Effector CD8-positive, alpha-beta T cell (primary cell): Measurements from ENCODE around the gene PPP6R1.

Experiments used
- DNase-seq: peaks from one replicate; lab custom pipeline; 2025; lab: John Stamatoyannopoulos, UW

PPP6R1 gene

GRCh38 chr19:55283548-55284377 lies 24.9 kb upstream of the PPP6R1 start, which contains the start of gene BRSK1:
BRSK1 (plus strand) TSS chr19:55283997; CDS start chr19:55284443, 446 bp downstream.
- DNase-seq = peak; percentile 4

DNA sequence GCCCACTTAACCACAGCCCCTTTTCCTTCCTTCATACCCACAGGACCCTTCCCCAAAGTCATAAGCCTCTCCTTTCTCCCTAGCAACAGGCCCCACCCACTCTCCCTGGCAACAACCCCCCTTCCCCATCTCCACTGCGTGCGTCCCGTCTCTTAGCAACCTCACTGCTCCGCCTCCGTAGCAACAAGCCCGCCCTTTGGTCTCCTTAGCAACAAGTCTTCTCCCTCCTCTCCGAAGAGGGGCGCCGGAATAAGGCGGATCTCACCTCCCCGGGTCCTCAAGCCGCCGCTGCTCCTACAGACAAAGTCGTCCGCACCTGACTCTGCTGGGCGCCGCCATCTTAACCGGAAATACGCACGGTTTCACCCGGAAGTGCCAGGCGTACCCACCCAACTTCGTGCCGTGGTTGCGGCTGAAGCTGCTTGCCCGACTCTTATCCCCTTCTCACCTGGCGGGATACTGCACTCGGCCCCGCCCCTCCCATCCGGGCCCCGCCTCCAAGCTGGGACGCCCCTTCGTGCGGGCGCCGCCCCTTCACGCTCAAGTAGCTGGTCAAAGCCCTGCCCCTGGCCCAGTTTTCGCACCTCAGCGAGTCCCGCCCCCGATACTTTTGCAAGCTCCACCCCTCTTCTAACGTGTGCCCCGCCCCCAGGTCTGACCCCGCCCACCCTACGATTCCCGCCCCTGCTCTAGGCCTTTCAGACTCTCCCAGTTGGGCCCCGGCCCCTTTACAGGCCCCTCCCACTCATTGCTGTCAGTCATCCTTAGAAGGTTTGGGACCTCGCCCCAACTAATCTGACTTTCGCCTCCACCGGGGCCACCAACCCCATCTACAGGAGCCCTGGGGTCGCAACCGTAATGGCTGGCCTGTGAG lies 21.2 kb upstream of the PPP6R1 start, which contains the start of gene HSPBP1:
HSPBP1 (minus strand) TSS at position 341 of the 874 bp plus-strand sequence. CDS start 502 bp downstream, outside the sequence.
- peak; percentile 91 for DNase-seq

DNA sequence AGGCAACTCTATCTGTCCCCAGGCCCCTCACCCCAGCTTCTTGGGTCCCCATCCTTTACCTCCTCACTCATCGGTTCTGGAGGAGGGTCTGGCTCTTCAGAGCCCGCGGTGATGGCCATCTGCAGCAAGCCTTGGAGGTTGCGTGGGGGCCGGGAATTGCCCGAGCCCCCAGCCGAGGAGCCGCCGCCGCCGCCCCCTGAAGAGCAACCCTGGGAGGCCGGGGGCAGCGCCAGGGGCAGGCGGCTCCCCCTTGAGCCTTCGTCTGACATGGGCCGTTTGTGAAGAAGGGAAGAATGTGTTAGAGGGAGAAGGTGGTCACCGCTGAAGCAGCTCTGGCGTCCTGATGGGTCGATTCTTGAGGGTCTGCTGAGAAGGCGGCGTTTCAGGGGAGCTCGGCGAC lies 20.5 kb upstream of the PPP6R1 start:
- no peak for DNase-seq

DNA sequence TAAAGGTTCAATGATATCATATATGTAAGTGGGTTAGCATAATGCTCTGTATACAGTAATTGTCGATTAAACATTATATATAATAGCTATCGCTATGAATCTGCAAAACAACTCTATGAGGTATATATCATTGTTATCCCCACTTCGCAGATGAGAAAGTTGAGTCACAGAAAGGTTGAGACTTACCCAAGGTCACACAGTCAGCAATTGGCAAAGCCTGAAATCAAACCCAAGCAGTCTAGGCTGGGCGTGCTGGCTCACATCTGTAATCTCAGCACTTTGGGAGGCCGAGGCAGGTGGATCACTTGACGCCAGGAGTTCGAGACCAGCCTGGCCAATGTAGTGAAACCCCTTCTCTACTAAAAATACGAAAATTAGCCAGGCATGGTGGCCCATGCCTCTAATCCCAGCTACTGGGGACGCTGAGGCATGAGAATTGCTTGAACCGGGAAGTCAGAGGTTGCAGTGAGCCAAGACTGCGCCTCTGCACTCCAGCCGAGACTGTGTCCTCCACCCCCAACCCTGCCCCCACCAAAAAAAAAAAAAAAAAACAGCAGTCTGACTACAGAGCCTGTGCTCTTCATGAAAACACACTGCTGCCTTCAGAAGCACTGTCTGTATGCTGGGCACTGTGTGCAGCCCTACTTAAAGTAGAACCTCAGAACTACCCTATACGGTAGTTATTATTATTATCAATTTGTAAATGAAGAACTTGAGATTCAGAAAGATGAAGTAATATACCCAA lies 19.7 kb upstream of the PPP6R1 start:
- DNase-seq = no peak

DNA sequence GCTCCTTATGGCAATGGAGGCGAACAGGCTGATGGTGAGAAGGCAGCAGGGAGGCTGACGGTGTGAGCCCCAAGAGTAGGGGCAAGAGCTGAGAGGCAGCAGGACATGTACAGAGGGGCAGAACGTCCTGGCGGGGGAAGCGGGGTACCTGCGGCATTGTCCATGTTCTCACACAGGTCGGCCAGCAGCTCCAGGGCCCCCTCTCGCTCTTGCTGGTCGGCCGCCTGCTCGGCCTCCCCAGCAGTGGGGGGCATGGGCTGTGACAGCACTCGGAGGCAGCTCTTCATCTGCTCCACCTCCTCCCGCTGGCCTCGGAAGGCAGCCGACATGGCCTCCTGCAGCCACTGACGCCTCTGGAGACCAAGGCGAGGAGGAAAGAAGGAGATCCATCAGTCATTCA lies 18.7 kb upstream of the PPP6R1 start:
- no peak for DNase-seq

DNA sequence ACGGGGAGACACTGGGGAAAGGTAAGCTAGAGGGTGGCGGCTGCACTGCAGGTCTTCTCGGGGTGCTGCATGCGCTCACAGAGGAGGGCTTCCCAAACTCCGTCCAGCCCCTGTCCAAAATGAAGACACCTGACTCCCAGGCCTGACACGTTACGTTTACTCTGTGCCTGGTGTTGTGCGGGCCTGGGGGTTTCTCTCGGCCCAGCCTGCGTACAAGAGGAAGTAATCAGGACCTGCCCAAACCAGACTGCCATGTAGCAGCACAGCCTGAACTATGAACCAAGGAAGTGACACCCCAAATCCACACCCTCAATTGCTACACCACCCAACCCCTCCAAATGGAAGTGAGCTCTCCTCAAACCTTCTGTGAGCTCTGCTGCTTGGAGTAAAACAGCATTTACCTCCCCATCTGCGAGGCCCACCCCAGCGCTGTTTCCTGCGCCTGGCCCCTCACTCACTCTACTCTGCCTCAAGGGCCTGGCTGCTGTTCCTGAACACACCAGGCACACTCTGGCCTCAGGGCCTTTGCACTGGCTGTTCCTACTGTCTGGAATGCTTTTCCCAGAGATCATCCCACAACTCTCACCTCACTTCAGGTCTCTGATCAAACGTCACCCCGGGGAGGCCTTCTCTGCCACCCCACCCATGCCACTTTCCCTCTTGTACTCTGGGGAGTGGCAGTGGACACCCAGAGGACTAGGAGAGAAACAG lies 18.1 kb upstream of the PPP6R1 start:
- DNase-seq = no peak

GRCh38 chr19:55275851-55276719 lies 17.3 kb upstream of the PPP6R1 start:
- no peak for DNase-seq

- no peak for DNase-seq
Measured at GRCh38 chr19:55273978-55274707, 15.3 kb upstream of the PPP6R1 start.

DNA sequence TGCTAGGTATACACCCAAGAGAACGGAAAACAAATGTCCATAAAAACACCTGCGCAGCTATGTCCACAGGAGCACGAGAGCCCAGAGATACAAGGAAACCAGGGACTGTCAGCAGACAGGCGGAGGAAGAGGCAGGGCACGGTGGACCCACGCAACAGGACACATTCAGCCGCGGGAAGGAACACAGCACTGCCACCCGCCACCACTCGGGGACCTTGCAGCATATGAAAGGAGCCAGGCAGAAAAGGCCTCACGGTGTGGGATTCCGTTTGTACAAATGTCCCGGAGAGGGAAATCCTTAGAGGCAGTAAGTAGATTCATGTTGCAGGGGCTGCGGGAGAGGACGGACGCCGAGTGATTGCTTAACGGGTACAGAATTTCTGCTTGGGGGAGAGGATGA lies 13.3 kb upstream of the PPP6R1 start:
- no peak for DNase-seq

DNA sequence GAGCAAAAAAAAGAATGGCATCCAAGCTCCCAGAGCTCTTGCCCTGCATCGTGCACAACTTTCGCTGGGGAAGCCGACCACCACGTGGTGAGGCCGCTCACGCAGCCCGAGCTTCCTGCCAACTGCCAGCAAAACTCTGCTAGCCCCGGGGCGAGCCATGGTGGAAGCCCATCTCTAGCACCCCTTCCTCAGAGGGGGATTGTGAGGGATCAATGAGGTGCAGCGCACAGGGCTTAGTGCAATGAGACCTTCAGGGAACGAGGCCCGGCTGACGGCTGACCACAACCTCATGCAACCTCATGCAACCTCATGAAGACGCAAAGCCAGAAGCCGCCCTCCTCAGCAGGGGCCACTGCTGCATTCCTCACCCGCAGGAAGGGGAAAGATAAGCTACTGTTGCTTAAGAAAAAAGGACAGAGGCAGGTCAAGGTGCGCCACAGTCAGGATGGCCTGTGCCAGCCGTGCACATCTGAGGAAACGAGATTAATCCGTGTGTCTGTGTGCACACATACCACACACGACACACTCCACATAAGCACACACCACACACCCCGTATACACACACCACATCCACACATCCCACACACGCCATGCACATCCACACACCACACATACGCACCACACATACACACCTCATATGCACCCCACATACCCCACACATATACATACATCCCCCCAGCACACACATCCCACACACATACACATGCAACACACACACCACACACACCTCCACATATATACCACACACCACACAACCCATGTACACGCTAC lies 11.5 kb upstream of the PPP6R1 start:
- no peak for DNase-seq

- no peak for DNase-seq
Measured at GRCh38 chr19:55269299-55269698, 10.5 kb upstream of the PPP6R1 start.

GRCh38 chr19:55266840-55267239 lies 8.0 kb upstream of the PPP6R1 start:
- DNase-seq = no peak

GRCh38 chr19:55266404-55266803 lies 7.6 kb upstream of the PPP6R1 start:
- DNase-seq = no peak

- no peak for DNase-seq
Measured at GRCh38 chr19:55265723-55266386, 7.0 kb upstream of the PPP6R1 start.

- DNase-seq = no peak
Measured at GRCh38 chr19:55265173-55265572, 6.4 kb upstream of the PPP6R1 start.

- DNase-seq = no peak
Measured at GRCh38 chr19:55264531-55264930, 5.7 kb upstream of the PPP6R1 start.

- DNase-seq = no peak
Measured at GRCh38 chr19:55262359-55262758, 3.5 kb upstream of the PPP6R1 start.

GRCh38 chr19:55261671-55262126 lies 2.9 kb upstream of the PPP6R1 start:
- DNase-seq = no peak
